Stomach (tissue), 4 donors: Measurements from ENCODE around the gene COQ8B.

Experiments used
- CTCF ChIP-seq, 7 experiments: fragments of 450-650 bp in 4 of 7; fragments of 200-600 bp in 3 of 7; sonication (generic) in 3 of 7; IDR thresholded peaks; one replicate each; pipeline ENCODE4 v1.5.1; 2016 to 2019; ENCODE audit warnings: antibody characterized with exemption in 7 of 7, control low read depth in 2 of 7, mild to moderate bottlenecking in 1 of 7
- POLR2A ChIP-seq, 4 donors: fragments of 450-650 bp; IDR thresholded peaks; one replicate each; pipeline ENCODE4 v1.6.1; 2016; ENCODE audit warnings: antibody characterized with exemption in 4 of 4, control low read depth in 2 of 4, mild to moderate bottlenecking in 1 of 4, moderate library complexity in 1 of 4

DNA sequence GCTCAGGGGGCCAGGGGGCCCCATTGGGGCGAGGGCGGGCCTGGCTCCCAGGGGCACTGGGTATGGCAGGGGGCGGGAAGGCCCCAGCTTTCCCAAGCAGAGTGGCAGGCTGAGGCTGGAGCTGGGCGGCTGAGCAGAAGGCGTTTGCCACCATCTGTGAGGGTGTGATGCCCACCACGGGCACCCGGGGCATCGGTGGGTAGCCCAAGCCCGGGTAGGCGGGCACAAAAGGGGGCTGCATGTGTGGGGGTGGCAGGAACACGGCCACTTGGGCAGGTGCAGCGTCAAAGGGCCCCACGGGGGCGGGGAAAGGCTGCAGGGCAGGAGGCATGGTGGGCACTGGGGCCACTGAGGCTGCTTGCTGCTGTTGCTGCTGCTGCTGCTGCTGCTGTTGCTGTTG, 49.1 kb downstream of the COQ8B start:
- TF ChIP-seq CTCF (IDR thresholded peaks at IDR 0.05), result no peak
- TF ChIP-seq POLR2A (IDR thresholded peaks at IDR 0.05), result no peak
